HG02610 (cell line): Measurements from ENCODE around the gene DOK5.
A peak's percentile ranks its signal among the peaks of the same experiment; 100 is the strongest.

Experiments used
- ATAC-seq: cut with Tn5 transposase; IDR thresholded peaks from one replicate; pipeline ENCODE4 v1.9.1; 2021; ENCODE audit warnings: mild to moderate bottlenecking, moderate library complexity; ENCODE audit not compliant: unreplicated experiment

Gene DOK5

DNA sequence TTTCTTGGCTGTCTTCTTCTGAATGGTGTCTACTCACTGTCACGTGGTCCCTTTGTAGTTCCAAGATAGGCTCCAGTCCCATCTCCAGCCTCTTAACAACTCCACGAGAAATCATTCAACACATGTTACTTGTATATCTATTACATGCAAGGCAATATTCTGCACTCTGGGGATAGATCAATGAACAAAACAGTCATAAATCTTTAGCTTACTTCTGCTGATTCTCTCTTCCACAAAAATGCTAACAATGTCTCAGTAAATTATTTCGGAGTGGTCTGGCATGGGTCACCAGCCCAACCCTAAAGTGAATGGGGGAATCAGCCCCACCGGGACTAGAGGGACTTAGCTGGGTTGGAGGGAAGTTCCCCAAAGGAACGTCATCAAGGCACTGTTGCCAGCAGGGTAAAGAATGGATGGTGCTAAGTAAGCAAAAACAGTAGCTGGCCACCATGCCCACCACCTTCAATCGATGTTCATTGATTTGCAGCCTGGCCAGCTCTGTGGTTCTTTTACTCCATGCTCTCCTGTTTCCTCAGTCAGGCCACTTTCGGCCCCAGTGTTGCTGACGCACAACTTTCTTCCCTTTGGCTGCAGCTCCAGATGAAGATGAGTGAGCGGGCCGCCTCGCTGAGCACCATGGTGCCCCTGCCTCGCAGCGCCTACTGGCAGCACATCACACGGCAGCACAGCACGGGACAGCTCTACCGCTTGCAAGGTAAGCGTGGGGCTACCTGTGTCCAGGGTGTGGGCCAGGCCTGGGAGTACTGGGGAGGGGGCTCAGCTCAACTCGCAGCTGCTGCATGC, 167.7 kb downstream of the DOK5 start:
- ATAC-seq, result no peak

DNA sequence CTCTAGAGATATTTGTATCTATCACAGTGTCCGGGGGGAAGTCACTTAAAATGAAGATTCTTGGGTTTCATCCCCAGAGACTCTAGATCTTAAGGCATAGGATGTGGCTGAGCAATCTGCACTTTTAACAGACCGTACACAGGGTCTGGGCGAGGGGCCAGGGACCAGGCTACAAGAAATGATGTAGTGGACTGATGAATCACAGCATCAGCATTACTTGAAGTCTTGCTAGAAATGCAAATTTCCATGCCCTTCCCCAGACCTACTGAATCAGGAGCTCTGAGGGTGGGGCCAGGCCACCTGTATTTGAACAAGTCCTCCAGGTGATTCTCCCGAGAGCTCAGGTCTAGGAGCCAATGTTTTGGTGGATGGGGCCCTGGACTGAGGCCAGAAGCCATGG, 168.4 kb downstream of the DOK5 start:
- no peak for ATAC-seq

DNA sequence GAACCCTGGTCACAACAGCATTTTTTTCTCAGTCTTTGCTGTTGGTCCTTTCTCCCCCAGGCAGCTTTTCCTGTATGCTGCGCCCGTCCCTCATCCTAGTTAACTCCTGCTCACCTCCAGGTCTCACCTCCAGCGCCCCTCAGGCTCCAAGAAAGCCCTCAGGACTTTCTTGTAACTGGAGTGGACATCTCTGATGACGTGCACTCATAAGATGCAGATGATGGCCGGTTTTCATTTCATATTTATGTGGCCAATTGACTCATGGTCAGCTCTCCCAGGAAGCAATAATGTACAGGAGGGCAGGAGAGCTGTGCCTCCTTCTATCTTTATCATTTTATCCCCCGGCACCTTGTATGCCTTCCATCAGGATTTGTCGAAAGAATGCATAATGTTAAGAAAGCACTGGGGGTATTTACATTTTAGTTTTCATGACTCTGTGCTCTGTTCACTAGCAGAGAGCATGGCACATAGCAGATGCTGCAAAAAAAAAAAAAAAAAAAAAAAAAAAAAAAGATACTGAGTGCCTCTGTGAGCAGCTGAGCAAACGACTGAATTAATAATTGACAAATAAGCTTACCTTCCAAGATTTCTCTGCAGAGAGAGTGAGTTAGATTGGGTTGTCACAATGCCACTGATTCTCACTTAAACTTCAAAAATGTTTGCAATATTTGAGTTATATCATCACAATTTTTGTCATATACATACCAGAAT, 170.2 kb downstream of the DOK5 start:
- no peak for ATAC-seq

DNA sequence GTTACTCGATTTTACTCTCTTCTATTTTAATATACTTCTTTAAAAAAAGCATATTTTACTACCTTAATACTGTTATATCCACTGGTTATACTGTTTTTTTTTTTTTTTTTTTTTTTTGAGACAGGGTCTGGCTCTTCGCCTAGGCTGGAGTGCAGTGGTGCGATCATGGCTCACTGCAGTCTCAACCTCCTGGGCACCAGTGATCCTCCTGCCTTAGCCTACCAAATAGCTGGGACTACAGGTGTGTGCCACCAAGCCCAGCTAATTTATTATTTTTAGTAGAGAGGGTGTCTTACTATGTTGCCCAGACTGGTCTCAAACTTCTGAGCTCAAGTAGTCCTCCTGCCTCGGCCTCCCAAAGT, 170.7 kb downstream of the DOK5 start:
- no peak for ATAC-seq

DNA sequence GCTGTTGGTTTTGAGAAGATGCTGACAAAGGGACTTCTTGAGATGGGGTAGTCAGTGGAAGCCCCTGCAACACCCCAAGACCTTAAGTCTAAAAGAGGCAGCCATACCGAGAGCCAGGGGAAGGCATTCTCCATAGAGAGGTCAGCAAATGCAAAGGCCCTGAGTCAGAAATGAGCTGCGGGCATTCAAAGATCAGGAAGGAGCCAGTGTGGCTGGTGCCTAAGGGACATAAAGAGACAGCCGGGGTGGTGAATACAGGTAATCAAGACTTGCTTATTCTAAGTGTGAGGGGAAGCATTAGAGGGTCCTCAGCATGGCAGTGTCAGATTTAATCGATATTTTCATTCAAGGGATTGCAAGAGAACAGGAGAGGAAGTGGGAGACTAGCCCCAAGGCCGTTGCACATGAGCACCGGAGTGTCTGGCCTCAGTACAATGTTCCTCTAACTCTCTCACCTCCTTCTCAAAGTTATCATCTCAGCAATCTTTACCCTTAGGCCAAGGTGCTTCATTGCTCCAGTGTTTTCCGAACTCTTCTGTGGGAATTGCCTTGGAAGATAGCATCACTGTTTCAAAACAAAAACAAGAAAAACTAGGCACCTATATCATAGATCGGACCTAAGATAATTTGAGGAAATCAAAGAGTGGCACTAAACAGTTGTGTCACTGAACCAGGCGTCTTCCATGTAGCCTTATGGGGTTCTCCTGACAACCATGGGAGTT, 173.2 kb downstream of the DOK5 start:
- no peak for ATAC-seq

DNA sequence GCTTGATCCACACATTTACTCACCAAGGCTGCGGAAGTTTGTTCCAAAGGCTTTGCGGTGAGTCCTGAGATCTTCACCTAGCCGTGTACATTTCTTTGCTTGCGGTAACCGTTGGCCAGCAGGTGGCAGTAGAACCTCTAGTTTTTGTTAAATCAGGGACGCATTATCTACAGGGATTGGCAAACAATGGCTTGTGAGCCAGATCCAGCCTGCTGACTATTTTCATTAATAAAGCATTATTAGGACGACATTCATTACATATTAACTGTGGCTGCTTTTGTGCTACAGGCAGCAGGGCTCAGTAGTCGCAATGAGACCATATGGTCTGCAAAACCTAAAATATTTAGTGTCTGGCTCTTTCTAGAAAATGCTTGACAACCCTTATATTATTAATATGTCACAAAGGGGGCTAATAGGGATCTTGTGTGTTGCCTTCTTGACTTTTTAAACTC, 174.1 kb downstream of the DOK5 start:
- ATAC-seq, result peak; percentile 51

DNA sequence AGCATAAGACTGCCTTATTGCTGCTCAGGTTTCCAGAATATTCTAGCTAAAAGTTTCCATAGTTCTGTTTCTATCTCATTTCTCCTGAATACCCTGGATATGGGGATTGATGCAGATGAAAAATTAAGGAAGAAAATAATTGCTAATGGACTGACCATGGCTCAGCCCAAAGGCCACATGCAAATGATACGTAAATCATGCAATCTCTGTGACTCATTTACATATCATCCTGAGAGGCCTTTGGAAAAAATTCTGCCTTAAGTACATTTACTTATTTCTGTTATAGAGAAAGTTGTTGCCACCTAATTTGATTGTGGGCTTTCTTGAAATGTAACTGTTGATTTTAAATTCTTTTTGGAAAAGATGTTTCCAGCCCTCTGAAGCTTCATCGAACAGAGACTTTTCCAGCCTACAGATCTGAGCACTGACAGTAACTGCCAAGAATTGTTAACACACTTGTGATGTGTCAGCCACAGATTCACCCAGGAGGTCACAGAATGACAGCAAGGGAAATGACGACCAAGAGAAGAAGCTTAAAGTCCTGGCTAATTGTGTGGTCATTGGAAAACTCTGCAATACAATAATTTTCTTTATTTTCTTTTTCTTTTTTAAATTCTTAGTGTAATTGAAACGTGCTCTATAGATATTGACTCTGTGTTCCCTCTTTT, 174.8 kb downstream of the DOK5 start:
- ATAC-seq, result no peak

DNA sequence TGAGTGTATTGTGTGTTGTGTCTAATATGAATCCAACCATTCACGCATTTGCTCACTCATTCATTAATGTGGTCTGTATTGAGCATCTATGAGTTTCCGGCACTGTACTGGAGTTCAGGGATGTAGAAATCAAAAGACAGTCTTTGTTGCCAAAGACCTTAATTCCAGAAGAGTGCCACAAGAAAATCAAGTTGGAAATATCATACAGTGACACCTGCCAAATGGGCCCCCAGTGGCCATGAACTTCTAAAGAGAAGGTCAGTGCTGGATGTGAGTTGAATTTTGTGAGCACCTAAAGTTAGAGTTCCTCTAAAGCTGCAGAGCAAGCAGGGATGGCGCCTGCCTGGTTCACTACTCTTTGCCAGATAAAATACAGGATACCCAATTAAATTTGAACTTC, 175.9 kb downstream of the DOK5 start:
- ATAC-seq, result no peak

DNA sequence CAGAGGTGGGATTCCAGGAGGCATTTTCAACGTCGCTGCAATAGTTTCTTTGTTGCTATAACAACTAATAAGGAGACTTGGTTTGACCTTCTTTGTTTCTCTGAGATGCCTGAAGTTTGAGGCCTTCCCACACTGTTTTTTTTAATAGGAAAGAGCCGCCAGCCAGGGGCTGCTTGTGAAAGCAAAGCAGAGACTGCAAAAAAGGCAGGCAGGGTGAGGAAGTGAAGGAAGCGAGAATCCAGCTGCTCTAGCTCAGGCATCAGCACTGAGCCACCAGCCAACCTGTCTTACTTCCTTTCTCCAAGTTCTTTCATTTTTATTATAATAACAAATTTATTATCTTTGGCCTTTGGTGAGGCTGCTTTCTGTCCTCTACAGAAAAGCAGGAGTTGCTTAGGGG, 179.1 kb downstream of the DOK5 start:
- ATAC-seq, result no peak

DNA sequence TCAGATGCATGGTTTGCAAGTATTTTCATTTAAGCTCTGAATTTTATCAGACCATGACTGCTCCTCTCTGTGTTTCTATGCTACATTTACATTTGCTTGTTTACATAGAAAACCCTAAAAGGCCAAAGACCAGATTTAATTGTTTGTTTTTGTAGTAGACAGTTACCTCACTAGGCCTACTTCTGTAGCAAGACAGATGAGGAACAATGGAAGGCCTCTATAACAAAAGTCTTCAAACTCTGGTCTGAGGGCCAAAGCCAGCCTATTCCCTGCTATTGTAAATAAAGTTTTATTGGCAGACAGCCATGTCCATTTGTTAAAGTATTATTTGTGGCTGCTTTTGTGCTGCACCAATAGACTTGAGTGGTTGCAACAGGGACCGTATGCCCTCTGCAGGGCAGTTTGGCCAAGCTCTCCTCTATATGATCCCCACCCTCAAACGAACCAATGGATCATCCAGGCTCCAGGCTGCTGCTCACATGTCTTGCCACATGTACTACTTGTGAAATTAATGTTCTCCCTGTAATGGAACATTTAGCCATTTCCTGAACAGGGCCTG, 182.0 kb downstream of the DOK5 start:
- ATAC-seq, result no peak

DNA sequence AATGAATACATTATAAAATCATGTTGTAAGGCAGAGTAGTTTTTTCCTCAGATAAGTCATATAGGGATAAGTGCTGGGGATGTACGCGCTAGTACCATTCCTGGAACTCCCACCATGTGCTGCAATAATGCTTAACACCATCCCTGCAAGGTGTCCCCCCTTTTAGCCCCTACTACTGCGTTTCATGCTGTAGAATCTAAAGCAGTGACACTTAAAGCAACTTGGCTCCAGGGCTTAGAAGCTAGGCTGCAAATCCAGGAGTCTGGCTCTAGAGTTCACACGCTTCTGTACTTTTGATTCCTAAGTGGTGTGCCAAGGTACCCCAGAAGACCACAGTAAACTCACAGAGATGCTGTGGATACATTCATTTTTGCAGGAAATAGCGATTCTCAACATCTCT, 183.1 kb downstream of the DOK5 start:
- ATAC-seq, result no peak

DNA sequence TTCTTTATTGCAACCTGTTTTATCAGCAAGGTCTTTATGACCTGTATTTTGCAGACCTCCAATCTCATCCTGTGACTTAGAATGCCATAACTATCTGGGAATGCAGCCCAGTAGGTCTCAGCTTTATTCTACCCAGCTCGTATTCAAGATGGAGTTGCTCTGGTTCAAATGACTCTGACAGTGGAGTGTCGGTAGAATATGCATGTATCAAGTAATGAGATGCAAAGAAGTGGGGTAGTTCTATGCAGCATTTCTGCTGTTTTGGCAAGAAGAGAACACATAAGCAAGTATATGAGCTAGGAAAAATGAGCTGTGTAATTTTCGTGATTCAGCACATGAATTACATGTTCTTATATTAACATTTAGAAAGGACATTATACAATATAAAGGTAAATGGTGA, 185.9 kb downstream of the DOK5 start:
- no peak for ATAC-seq

DNA sequence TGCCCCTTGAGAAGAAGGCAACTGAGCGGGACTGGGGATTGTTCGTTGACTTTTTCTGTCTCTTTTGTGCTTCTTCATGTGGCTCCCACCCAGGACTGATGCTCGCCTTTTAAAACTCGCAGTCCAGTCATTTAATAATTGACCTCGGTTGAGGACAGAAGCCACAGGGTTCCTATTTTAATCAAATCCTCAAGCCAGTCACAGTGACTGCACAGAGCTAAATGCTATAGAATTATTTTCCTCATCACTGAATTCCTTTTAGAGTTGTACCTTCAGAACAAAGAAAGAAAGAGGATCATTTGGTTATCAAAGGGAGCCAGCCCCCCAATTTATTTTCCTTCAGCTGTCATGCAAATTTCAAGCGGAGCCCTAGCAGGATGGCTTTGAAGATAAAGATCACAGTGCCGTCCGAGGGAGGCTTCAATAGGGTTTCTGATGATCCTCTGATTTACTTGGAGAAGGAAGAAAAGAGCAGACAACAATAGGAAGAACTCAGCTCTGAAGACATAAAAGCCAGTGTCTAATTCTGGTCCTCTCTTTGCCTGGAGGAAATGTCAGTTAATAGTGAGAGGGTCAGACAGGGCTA, 186.6 kb downstream of the DOK5 start:
- ATAC-seq, result no peak

DNA sequence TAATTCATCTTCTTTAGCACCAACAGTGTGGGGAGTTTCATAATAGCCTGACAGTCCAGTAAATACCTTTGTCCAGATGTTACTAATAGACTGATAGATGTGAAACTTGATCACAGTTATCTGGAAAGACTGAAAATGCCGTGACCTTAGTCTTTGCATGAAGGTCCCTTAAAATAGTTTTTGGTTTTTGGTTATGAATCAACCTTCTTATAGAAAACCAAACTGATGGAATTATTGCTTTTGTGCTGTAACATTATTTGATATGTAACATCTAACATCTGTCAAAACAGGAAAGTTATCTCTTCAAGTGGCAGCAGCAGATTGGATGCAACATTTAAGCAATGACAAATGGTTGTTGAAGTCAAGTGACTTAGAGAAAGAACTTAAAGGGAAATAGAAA, 190.4 kb downstream of the DOK5 start:
- no peak for ATAC-seq

DNA sequence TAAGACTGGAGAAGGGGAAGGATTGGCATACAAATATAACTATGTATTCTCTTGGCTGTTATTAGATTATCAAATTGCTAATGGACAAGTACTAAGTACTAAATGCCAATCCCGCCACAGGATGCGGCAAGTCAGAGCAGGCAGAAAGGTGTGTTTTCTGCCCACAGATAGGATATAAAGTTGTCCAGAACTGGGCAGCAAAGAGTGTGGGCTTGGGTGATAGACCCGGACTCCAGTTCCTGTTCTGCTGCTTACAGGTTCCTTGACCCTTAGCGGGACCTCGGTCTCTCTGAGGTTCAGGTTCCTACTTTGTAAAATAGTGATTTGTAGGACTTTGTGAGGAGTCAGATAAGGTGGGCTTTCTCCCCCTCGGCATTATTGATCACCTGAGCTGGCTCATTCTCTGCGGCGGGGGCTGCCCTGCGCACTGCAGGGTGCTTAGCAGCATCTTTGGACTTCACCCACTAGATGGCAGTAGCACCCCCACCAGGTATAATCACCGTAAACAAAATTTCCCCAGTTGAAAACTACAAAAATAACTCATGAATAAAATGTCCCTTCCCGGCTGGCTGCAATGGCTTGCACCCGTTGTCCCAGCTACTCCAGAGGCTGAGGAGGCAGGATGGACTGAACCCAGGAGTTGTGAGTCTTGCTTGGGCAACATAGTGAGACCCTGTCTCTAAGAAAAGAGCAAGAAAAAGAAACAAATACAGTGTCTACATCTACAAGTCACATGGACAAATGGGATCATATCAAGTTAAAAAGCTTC, 193.1 kb downstream of the DOK5 start:
- peak; percentile 79 for ATAC-seq

DNA sequence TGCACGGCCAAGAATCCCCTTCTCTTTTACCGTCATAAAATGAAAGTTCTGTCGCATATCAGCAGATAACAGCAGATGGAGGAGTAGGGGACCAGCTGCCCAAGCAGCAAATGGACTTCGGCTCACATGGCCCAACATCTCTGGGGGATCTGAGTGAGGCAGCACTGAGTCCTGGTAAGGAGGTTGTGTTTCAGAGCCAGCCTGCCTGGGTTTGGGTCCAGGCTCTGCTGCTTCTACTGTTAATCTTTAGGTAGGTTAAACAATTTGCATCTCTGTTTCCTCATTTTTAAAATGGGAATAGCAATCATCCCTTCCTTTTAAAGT, 193.6 kb downstream of the DOK5 start:
- ATAC-seq, result no peak

DNA sequence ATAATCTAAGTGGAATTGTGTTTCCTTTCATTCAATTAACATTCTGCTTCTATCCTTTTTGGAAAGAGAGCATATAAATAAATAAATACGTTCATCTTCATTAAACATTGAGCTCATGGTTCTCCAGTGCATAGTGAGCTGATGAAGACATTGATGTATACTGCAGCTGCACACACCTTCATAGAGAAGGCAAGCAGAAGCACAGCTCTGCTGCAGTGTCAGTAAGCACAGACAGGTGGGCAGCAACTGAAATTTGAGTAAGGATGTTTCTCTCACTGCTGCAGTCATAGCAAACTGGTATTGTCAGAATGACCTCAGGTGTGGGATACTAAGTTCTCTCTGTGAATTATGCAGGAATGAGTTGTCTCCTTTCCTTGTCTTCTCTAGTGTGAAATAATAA, 202.9 kb downstream of the DOK5 start:
- no peak for ATAC-seq

DNA sequence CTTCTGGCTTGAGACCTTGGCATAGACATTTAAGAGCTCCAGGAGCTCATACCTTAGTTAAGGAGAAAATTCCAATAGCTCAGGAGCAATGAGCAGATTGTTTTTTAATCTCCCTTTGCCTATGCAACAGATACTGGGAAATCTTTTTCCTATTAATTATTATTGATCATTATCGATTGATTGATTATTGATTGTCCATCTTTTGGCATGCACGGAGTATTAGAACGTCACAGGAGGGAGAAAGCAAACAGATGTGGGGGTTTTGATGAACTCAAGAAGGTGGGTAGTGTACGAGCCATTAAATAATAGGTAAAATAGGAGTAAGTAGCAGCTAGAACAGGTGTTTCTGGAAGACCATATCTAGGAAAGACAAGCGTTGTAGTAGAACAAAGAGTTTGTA, 205.0 kb downstream of the DOK5 start:
- no peak for ATAC-seq

DNA sequence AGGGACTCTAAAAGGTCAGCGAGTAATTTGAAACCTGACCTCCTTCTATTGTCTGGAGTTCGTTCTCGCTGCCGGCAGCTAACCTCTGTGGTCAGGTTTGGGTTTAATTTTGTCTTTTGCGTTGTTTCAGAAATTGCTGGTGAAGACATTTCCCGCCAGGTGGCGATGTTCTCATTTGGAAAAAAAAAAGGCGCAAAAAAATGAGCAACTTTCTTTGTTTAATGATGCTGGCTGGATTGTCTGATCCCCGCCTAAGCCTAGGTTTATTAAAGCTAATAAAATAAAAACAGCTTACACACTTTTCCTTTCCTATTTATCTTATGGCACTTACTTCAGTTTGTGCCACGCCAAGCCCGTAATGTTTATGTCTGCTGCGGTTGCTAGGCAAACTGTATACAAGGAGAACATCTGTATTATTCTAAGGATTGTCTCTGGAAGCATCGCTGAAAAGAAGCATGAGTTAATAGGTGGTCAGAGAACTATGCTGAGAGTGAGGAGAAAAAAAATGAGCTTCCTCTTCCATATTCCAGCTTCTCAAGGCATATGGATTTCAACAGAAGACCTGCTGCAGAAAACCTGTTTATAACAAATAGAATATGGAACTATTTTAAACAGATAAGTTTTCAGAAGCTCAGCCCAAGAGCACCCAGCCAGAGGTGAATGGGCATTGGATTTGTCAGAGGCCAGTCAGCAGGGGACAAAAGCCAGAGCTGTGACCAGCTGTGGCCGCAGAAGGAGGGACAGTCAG, 205.7 kb downstream of the DOK5 start:
- ATAC-seq, result no peak
